Natural killer cell (primary cell): Measurements from ENCODE around the gene FOXP1. TPM values are rescaled to one million over a fixed set of nuclear protein-coding genes. Genes with fewer than 3 reads are reported as not detected.

Experiments used
- ATAC-seq, 3 donors: fragments of 150-1000 bp in 2 of 3; fragments of 200-7000 bp in 1 of 3; cut with Tn5 transposase; 1 replicate in 1 of 3; 2 replicates in 2 of 3; pipeline ENCODE4 v1.10.0; 2021; ENCODE audit warnings: mild to moderate bottlenecking in 2 of 3, moderate library complexity in 2 of 3
- DNase-seq, 2 donors: peaks; one replicate each; pipeline versions ENCODE4 v3.0.0 to v3.0.0-alpha.2; 2013 to 2021; ENCODE audit warnings: mixed read lengths in 1 of 2
- H3K27ac ChIP-seq: one replicate; pipeline ENCODE4 v1.5.1; 2013; ENCODE audit warnings: mild to moderate bottlenecking, low read length
- H3K27me3 ChIP-seq: one replicate; pipeline ENCODE4 v1.6.1; 2013; ENCODE audit warnings: low read length; ENCODE audit not compliant: control insufficient read depth, insufficient read depth
- H3K36me3 ChIP-seq: one replicate; pipeline ENCODE4 v1.6.1; 2013; ENCODE audit warnings: low read length; ENCODE audit not compliant: control insufficient read depth, insufficient read depth
- H3K4me1 ChIP-seq: one replicate; pipeline ENCODE4 v1.6.1; 2013; ENCODE audit warnings: low read length; ENCODE audit not compliant: control insufficient read depth, insufficient read depth
- H3K4me3 ChIP-seq: one replicate; pipeline ENCODE4 v1.5.1; 2013; ENCODE audit warnings: low read length
- H3K9me3 ChIP-seq: one replicate; pipeline ENCODE4 v1.6.1; 2013; ENCODE audit warnings: low read length; ENCODE audit not compliant: control insufficient read depth, insufficient read depth
- H3K27ac Mint-ChIP-seq, 2 donors: one replicate each; pipeline ENCODE4 v1.8.0; 2022; ENCODE audit warnings: mild to moderate bottlenecking in 2 of 2, mixed read lengths in 2 of 2, moderate library complexity in 1 of 2
- H3K27me3 Mint-ChIP-seq, 2 donors: one replicate each; pipeline ENCODE4 v1.8.0; 2022; ENCODE audit warnings: low read depth in 2 of 2, mixed read lengths in 2 of 2
- H3K36me3 Mint-ChIP-seq: one replicate; pipeline ENCODE4 v1.8.0; 2022; ENCODE audit warnings: mixed read lengths
- H3K4me1 Mint-ChIP-seq, 2 donors: one replicate each; pipeline ENCODE4 v1.8.0; 2022; ENCODE audit warnings: mixed read lengths in 2 of 2
- H3K4me3 Mint-ChIP-seq: one replicate; pipeline ENCODE4 v1.8.0; 2022; ENCODE audit warnings: mild to moderate bottlenecking, moderate library complexity, mixed read lengths
- H3K9me3 Mint-ChIP-seq, 2 donors: one replicate each; pipeline ENCODE4 v1.8.0; 2022; ENCODE audit warnings: mixed read lengths in 2 of 2
- WGBS: methylation state at CpG from one replicate; pipeline ENCODE4 v1.1.7; 2013; ENCODE audit warnings: missing lambda C conversion rate; ENCODE audit not compliant: insufficient coverage; 5-methylcytosine and 5-hydroxymethylcytosine counted together
- intact Hi-C: fragments of 100-400 bp; cut with micrococcal nuclease; formaldehyde crosslinking; loops from one replicate; pipeline ENCODE4 v1.14.2; 2022
- total RNA-seq, 4 donors: library from RNA; stranded (reverse); fragments of 120-200 nt in 1 of 4; gene quantifications; one replicate each; pipeline versions ENCODE4 v1.2.3 to v1.2.4, GENCODE V29; 2013 to 2022
- TF ChIP-seq, protein P1 (sequence below): fragments of 200-600 bp; IDR thresholded peaks from one replicate; pipeline ENCODE4 v1.8.0; 2022; ENCODE audit warnings: antibody characterized with exemption

Gene FOXP1
- total RNA-seq, 3 donors from 2014 or later (not counting 1 experiment from before 2014, with no cell fraction given): 166 to 185 (median 166) TPM

DNA sequence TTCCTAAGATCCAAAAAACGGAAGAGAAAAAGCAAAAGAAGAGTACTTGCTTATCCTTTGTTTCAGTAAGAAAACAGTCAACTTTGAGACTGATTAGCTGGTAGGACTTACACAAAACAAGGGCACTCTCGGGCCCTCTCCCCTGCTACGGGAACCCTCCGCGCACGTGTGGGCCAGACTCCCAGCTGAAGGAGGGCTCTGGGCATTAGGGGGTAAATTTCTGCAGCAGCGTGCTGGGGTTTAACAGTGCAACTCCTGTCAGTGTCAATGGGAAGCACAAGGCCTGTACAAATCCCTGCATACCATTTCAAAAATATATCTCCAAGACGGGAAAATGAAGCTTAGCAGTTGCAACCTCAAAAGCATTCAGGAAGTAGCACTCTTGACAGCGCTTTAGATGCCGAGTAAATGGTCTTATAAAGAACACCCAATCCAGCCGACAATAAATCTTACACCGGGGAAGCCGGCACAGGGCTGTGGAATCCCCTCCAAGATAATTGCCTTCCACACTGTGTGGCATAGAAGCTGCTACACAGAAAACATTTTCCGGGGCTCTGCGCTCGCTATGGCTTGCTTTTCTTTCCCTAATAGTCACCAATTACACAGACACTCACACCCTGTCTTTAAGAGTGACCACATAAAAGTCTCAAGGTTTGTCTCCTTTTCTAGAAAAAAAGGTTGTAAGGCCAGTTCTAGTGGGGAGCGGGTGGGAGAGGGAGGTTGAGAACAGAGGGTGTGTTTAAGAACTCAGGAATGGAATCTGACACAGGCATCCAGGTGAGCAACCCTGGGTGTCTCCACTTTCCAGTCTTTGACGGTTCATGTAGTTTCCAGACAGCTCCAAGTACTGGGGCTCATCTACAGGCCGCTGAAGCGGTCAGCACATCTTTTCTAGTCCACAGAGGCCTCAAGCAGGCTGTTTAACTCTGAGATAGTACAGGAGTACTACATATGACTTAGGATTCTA is 512.7 kb downstream of the FOXP1 start:
- no peaks in the 10 kb centered on the region for H3K36me3 Mint-ChIP-seq
- peak overlapping the region; percentile 34 to 75 for H3K27ac Mint-ChIP-seq
- WGBS: 55% methylated on average over 20 of the region's 20 CpGs
- Histone ChIP-seq H3K27me3 (no peaks in the 10 kb centered on the region), H3K4me3 (no peak overlapping the region), H3K27ac (no peak overlapping the region), H3K9me3 (no peaks in the 10 kb centered on the region), H3K36me3 (no peaks in the 10 kb centered on the region), H3K4me1 (peaks cover 51% of the 10 kb centered on the region)
- no peaks in the 10 kb centered on the region for H3K9me3 Mint-ChIP-seq
- peaks cover 69 to 74% of the 10 kb centered on the region in 2 donors for H3K4me1 Mint-ChIP-seq
- H3K27me3 Mint-ChIP-seq: no peaks in the 10 kb centered on the region
- peak in 2 of 3 donors; percentile 51 to 53 for ATAC-seq
- DNase-seq: no peak
- intact Hi-C loops: no loop called here
- TF ChIP-seq, protein P1, sequence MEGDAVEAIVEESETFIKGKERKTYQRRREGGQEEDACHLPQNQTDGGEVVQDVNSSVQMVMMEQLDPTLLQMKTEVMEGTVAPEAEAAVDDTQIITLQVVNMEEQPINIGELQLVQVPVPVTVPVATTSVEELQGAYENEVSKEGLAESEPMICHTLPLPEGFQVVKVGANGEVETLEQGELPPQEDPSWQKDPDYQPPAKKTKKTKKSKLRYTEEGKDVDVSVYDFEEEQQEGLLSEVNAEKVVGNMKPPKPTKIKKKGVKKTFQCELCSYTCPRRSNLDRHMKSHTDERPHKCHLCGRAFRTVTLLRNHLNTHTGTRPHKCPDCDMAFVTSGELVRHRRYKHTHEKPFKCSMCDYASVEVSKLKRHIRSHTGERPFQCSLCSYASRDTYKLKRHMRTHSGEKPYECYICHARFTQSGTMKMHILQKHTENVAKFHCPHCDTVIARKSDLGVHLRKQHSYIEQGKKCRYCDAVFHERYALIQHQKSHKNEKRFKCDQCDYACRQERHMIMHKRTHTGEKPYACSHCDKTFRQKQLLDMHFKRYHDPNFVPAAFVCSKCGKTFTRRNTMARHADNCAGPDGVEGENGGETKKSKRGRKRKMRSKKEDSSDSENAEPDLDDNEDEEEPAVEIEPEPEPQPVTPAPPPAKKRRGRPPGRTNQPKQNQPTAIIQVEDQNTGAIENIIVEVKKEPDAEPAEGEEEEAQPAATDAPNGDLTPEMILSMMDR: no peak
- H3K4me3 Mint-ChIP-seq: no peak overlapping the region

DNA sequence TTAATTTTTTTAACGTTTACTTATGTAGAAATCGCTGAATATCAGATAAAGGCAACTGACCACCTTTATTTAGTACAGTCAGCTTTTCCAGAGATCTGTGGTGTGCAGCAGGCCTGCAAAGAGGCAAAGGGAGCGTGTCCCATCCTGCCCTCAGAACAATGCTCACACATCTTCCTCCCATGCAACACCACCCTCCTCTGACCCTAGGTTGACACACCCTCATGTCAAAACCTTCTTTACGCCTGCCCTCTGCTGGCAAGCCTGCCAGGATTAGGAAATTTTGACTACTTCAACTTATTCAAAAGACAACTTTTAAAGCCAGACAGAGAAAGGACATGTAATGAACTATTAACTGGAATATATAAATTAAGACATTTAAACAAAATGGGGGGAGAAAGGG is 513.7 kb downstream of the FOXP1 start:
- no peaks in the 10 kb centered on the region for H3K9me3 ChIP-seq
- peak overlapping the region; percentile 51 to 65 for H3K27ac Mint-ChIP-seq
- no peak overlapping the region for H3K27ac ChIP-seq
- DNase-seq (peak; percentile 51 to 82), ATAC-seq (peak; percentile 17 to 38 (median 28))
- no peaks in the 10 kb centered on the region for H3K9me3 Mint-ChIP-seq
- H3K27me3 Mint-ChIP-seq: no peaks in the 10 kb centered on the region
- H3K4me1 Mint-ChIP-seq: peaks cover 73 to 78% of the 10 kb centered on the region in 2 donors
- peak overlapping the region; percentile 60 for H3K4me3 Mint-ChIP-seq
- H3K4me3 ChIP-seq: no peak overlapping the region
- WGBS: 46% methylated on average over 4 of the region's 4 CpGs
- H3K36me3 ChIP-seq: no peaks in the 10 kb centered on the region
- no peaks in the 10 kb centered on the region for H3K36me3 Mint-ChIP-seq
- TF ChIP-seq, protein P1: peak; percentile 42
- H3K4me1 ChIP-seq: peaks cover 51% of the 10 kb centered on the region
- intact Hi-C loops: loop anchor here (1.0 kb wide), 1 partner anchor 62 kb away; no protein-coding TSS in a partner anchor
- H3K27me3 ChIP-seq: no peaks in the 10 kb centered on the region

DNA sequence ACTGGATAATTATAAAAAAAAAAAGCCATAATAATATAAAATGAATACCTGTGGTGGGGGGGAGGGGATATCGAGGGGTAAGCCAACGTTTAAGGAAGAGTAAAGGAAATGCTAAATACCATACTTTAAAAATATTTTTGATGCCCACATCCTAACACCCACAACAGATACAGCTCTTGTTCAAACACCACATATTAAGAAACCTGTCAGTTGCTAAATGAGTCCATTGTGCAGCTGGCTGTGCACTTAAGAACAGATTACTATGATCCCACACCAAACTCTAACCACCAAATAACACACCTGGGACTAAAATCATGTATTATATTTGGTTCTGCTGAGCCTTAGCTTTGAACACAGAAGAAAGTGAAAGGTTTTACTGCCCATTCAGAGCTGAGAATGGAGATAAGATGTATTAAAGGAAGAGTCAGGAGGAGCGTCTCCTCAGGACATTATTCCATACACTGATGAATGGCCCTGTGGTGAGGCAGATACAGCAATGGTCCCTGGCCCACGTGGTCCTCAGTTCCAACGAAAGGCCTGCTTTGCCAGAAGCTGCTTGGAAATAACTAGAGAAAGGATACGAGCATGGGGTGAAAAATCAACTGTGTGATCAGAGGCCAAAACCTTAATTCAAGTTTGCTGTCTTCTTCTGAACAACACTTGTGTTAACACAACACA is 515.4 kb downstream of the FOXP1 start:
- Histone ChIP-seq H3K36me3 (no peaks in the 10 kb centered on the region), H3K27ac (no peak overlapping the region), H3K4me3 (no peak overlapping the region), H3K4me1 (peaks cover 60% of the 10 kb centered on the region), H3K9me3 (no peaks in the 10 kb centered on the region), H3K27me3 (no peaks in the 10 kb centered on the region)
- TF ChIP-seq, protein P1: no peak
- intact Hi-C loops: no loop called here
- no peaks in the 10 kb centered on the region for H3K9me3 Mint-ChIP-seq
- peak overlapping the region; percentile 62 for H3K4me3 Mint-ChIP-seq
- ATAC-seq (peak in 2 of 3 donors; percentile 3 to 26), DNase-seq (peak in 1 of 2 donors; percentile 50)
- 66% methylated on average over 4 of the region's 6 CpGs for WGBS
- H3K27ac Mint-ChIP-seq: peak overlapping the region; percentile 80 to 83
- H3K27me3 Mint-ChIP-seq: no peaks in the 10 kb centered on the region
- H3K36me3 Mint-ChIP-seq: no peaks in the 10 kb centered on the region
- H3K4me1 Mint-ChIP-seq: peaks cover 66 to 68% of the 10 kb centered on the region in 2 donors
